Esophagus squamous epithelium (tissue), 5 donors: Measurements from ENCODE around the gene VWA8. TPM values are rescaled to one million over a fixed set of nuclear protein-coding genes. Genes with fewer than 3 reads are reported as not detected.
A peak's percentile ranks its signal among the peaks of the same experiment; 100 is the strongest.

Experiments
- DNase-seq: peaks from one replicate; lab custom pipeline; 2025; lab: John Stamatoyannopoulos, UW
- H3K27ac ChIP-seq, 4 donors: fragments of 200-600 bp; sonication (generic); one replicate each; pipeline ENCODE4 v1.5.1; 2016 to 2019; ENCODE audit warnings: mild to moderate bottlenecking in 1 of 4
- H3K27me3 ChIP-seq, 4 donors: fragments of 200-600 bp; sonication (generic); 1 replicate in 3 of 4; 2 replicates in 1 of 4; pipeline versions ENCODE4 v1.5.1 to v1.6.0; 2017 to 2021; ENCODE audit warnings: antibody characterized with exemption in 1 of 4
- H3K36me3 ChIP-seq, 3 donors: fragments of 200-600 bp; sonication (generic); one replicate each; pipeline ENCODE4 v1.5.1; 2016 to 2019
- H3K4me1 ChIP-seq, 3 donors: fragments of 200-600 bp; sonication (generic); one replicate each; pipeline ENCODE4 v1.5.1; 2017 to 2019
- H3K4me3 ChIP-seq, 4 donors: fragments of 200-600 bp; sonication (generic); 1 replicate in 3 of 4; 2 replicates in 1 of 4; pipeline ENCODE4 v1.5.1; 2016 to 2019; ENCODE audit warnings: mild to moderate bottlenecking in 2 of 4, moderate library complexity in 1 of 4
- H3K9me3 ChIP-seq, 3 donors: fragments of 200-600 bp; sonication (generic); one replicate each; pipeline ENCODE4 v1.5.1; 2016 to 2019
- POLR2A ChIP-seq, 4 donors: fragments of 450-650 bp; IDR thresholded peaks; one replicate each; pipeline ENCODE4 v1.6.1; 2017; ENCODE audit warnings: antibody characterized with exemption in 4 of 4, mild to moderate bottlenecking in 4 of 4, moderate library complexity in 3 of 4
- WGBS, 2 donors: methylation state at CpG; one replicate each; pipeline ENCODE4 v1.1.5; 2018; 5-methylcytosine and 5-hydroxymethylcytosine counted together
- intact Hi-C: fragments of 100-400 bp; cut with DNase I; formaldehyde crosslinking; loops from one replicate; pipeline ENCODE4 v1.15.0; 2022
- total RNA-seq, 4 donors: library from RNA; depleted of rRNA; stranded (reverse); fragments of >200 nt; gene quantifications; one replicate each; pipeline ENCODE4 v1.1.0, GENCODE V29; 2016
- TF ChIP-seq, protein P1 (sequence below), 6 experiments: fragments of 450-650 bp in 4 of 6; fragments of 200-600 bp in 2 of 6; sonication (generic) in 2 of 6; IDR thresholded peaks; one replicate each; pipeline ENCODE4 v1.5.1; 2016 to 2019; ENCODE audit warnings: antibody characterized with exemption in 6 of 6, mild to moderate bottlenecking in 4 of 6, moderate library complexity in 4 of 6
- donor health status: DM: yes; HTN: yes; CAD: no.

Gene VWA8
- total RNA-seq, 4 donors from 2014 or later, result 10.5 to 23.7 (median 17.3) TPM

DNA sequence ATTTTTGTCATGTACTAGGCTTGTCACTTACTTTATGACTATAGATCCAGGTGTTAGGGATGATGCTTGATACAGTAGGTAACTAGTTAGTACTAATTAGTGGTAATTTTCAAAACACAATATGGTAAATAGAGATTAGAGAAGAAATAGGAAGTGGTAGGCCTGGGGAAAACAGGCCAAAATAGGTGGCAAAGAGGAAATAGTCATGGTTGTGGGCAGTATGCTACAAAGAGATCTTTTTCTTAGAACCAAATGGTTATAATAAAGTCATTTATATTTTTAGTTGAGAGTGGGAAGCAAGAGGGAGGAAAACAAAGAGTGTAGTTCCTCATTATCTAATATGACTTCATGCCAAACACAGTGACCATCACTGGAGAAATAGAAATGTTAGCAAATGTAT lies 9.1 kb upstream of the VWA8 start:
- Histone ChIP-seq H3K9me3 (no peaks in the 10 kb centered on the region), H3K4me1 (peaks cover 0 to 12% (median 0%) of the 10 kb centered on the region in 3 donors), H3K27ac (no peak overlapping the region), H3K27me3 (no peaks in the 10 kb centered on the region), H3K36me3 (no peaks in the 10 kb centered on the region), H3K4me3 (no peak overlapping the region)
- intact Hi-C loops, result no loop called here
- DNase-seq, result no peak
- TF ChIP-seq POLR2A (IDR thresholded peaks at IDR 0.05), result no peak
- TF ChIP-seq, protein P1, sequence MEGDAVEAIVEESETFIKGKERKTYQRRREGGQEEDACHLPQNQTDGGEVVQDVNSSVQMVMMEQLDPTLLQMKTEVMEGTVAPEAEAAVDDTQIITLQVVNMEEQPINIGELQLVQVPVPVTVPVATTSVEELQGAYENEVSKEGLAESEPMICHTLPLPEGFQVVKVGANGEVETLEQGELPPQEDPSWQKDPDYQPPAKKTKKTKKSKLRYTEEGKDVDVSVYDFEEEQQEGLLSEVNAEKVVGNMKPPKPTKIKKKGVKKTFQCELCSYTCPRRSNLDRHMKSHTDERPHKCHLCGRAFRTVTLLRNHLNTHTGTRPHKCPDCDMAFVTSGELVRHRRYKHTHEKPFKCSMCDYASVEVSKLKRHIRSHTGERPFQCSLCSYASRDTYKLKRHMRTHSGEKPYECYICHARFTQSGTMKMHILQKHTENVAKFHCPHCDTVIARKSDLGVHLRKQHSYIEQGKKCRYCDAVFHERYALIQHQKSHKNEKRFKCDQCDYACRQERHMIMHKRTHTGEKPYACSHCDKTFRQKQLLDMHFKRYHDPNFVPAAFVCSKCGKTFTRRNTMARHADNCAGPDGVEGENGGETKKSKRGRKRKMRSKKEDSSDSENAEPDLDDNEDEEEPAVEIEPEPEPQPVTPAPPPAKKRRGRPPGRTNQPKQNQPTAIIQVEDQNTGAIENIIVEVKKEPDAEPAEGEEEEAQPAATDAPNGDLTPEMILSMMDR (IDR thresholded peaks at IDR 0.05), result no peak

DNA sequence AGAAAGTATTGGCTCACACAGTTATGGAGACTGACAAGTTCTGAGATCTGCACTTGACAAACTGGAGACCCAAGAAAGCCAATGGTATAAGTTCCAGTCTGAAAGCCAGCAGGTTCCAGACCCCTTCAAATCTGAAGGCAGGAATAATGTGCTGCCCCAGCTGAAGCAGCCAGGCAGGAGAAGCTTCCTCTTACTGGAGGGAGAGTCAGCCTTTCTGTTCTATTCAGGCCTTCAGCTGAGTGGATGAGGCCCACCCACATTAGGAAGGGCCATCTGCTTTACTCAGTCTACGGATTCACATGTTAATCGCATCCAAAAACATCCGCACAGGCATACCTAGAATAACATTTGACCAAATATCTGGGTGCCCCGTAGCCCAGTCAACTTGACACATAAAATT lies 8.2 kb upstream of the VWA8 start:
- 82 to 94% methylated on average over 4 of the region's 4 CpGs for WGBS, 2 donors
- peaks cover 0 to 3% (median 0%) of the 10 kb centered on the region in 3 donors for H3K4me1 ChIP-seq

DNA sequence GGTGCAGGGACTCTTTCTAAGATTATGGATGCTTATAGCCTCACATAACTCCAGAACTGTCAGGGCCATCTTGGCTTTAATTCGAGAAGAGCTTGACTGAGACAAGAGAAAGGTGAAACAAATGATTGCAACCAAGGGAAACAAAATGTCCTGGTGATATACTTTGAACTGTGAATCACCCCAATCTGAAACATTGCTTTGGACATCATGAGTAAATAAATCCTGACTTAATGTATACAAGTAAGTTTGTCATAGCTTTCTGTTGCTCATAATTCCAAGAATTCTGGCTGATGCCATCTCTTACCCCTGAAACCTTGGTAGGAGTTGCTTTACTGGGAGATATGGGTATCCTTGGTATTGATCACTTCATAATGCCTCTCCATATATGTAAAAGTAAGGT lies 5.8 kb upstream of the VWA8 start:
- Histone ChIP-seq H3K9me3 (no peaks in the 10 kb centered on the region), H3K4me1 (peaks cover 0 to 20% (median 3%) of the 10 kb centered on the region in 3 donors), H3K36me3 (no peaks in the 10 kb centered on the region), H3K4me3 (no peak overlapping the region), H3K27ac (no peak overlapping the region), H3K27me3 (no peaks in the 10 kb centered on the region)
- intact Hi-C loops, result loop anchor here (10.0 kb wide), 1 partner anchor 78 kb away; the partner anchor contains the start of gene DGKH
- DNase-seq, result no peak
- WGBS, 2 donors, result 71 to 100% methylated on average over 1 of the region's 1 CpG
- TF ChIP-seq, protein P1 (IDR thresholded peaks at IDR 0.05), result no peak
- TF ChIP-seq POLR2A (IDR thresholded peaks at IDR 0.05), result no peak

More for the DNA sequence above, 8.2 kb upstream of the VWA8 start:
- intact Hi-C loops, result loop anchor here (10.0 kb wide), 1 partner anchor 76 kb away; the partner anchor contains the start of gene DGKH
- no peak overlapping the region for H3K27ac ChIP-seq
- TF ChIP-seq POLR2A (IDR thresholded peaks at IDR 0.05), result no peak
- DNase-seq, result no peak
- no peak overlapping the region for H3K4me3 ChIP-seq
- no peaks in the 10 kb centered on the region for H3K27me3 ChIP-seq
- H3K9me3 ChIP-seq, result no peaks in the 10 kb centered on the region
- H3K36me3 ChIP-seq, result no peaks in the 10 kb centered on the region

DNA sequence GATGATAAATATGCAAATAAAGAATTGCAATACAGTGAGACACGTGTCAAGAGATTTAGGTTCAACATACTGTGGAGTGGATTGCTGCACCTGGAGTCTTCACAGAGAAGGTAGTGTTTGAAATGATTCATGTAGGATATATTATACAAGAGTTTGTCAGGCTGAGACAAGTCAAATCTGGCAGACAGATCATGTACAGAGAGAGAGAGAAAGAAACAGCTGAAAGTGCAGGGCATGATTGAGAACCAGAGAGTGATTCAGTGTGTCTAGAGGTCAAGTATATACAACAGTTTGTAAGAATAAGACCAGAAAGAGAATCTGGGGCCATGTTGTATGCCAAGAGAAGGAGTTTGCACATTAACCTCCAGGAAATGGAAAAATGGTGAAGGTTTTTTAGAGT lies 2.1 kb upstream of the VWA8 start:
- no peak overlapping the region for H3K4me3 ChIP-seq
- no peak for DNase-seq
- H3K4me1 ChIP-seq, result peaks cover 0 to 50% (median 9%) of the 10 kb centered on the region in 3 donors
- H3K27me3 ChIP-seq, result no peaks in the 10 kb centered on the region
- no peaks in the 10 kb centered on the region for H3K9me3 ChIP-seq
- intact Hi-C loops, result loop anchor here (10.0 kb wide), 1 partner anchor 82 kb away; the partner anchor contains the start of gene DGKH
- TF ChIP-seq, protein P1 (IDR thresholded peaks at IDR 0.05), result no peak
- TF ChIP-seq POLR2A (IDR thresholded peaks at IDR 0.05), result no peak
- no peaks in the 10 kb centered on the region for H3K36me3 ChIP-seq
- peak overlapping the region in 3 of 4 donors; percentile 18 to 70 (median 59) for H3K27ac ChIP-seq
- WGBS, 2 donors, result 32 to 53% methylated on average over 1 of the region's 1 CpG

DNA sequence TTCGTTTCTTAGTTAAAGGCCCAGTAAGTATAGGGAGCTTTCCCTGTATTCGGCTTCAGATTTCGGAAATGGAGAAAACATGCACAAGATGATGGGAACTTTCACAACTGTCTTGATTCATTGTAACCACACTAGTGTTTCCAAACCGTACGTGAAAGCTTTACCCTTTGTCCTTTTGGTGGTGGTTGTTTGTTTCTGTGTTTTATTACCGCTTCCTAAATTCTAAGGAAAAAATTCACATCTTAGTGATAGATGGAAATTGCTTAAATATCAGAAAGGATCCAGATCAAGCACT lies 504 bp upstream of the VWA8 start:
- WGBS, 2 donors, result 12 to 15% methylated on average over 6 of the region's 6 CpGs
- TF ChIP-seq, protein P1 (IDR thresholded peaks at IDR 0.05), result no peak
- no peak for TF ChIP-seq POLR2A (IDR thresholded peaks at IDR 0.05)
- H3K9me3 ChIP-seq, result no peaks in the 10 kb centered on the region
- no peaks in the 10 kb centered on the region for H3K36me3 ChIP-seq
- H3K4me1 ChIP-seq, result peaks cover 0 to 52% (median 9%) of the 10 kb centered on the region in 3 donors
- peak overlapping the region; percentile 86 to 91 (median 90) for H3K27ac ChIP-seq
- no peak for DNase-seq
- no peaks in the 10 kb centered on the region for H3K27me3 ChIP-seq
- H3K4me3 ChIP-seq, result peak overlapping the region; percentile 73 to 91 (median 82)
- intact Hi-C loops, result loop anchor here (10.0 kb wide), 1 partner anchor 83 kb away; the partner anchor contains the start of gene DGKH
